Mammary epithelial cell (primary cell): ENCODE results near the gene HUS1B.

Experiments
- EZH2 ChIP-seq: IDR thresholded peaks from 2 replicates; pipeline ENCODE4 v1.6.1; 2012; ENCODE audit warnings: low read length, inconsistent platforms, borderline replicate concordance
- TF ChIP-seq, protein P1 (sequence below), 2 donors: IDR thresholded peaks in 1 of 2; conservative IDR thresholded peaks in 1 of 2; 2 replicates each; pipeline ENCODE4 v1.5.1; 2011 to 2012; ENCODE audit warnings: inconsistent platforms in 2 of 2, low read length in 2 of 2, mild to moderate bottlenecking in 2 of 2, control low read depth in 1 of 2, low read depth in 1 of 2; ENCODE audit not compliant: insufficient read depth in 1 of 2; ENCODE audit errors: extremely low read depth in 1 of 2

DNA sequence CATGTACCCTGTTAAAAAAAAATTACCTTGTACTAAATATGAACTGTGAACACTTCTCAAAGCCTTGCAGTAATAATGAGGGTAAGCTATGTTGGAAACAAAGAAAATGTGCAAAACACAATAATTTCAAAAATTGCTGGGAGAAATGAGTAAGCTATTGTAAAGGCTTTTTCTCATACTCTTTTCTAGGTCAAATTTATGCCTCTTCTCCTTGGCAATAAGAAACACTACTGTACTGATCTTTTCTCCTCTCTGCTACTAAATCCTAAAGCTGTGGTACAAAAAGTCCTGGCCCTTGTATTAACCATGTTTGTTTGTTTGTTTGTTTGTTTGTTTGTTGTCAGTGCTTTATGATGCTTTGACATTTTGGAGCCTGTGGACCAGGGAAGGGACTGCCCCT is 17.5 kb upstream of the HUS1B start:
- no peak for TF ChIP-seq EZH2
- TF ChIP-seq, protein P1, sequence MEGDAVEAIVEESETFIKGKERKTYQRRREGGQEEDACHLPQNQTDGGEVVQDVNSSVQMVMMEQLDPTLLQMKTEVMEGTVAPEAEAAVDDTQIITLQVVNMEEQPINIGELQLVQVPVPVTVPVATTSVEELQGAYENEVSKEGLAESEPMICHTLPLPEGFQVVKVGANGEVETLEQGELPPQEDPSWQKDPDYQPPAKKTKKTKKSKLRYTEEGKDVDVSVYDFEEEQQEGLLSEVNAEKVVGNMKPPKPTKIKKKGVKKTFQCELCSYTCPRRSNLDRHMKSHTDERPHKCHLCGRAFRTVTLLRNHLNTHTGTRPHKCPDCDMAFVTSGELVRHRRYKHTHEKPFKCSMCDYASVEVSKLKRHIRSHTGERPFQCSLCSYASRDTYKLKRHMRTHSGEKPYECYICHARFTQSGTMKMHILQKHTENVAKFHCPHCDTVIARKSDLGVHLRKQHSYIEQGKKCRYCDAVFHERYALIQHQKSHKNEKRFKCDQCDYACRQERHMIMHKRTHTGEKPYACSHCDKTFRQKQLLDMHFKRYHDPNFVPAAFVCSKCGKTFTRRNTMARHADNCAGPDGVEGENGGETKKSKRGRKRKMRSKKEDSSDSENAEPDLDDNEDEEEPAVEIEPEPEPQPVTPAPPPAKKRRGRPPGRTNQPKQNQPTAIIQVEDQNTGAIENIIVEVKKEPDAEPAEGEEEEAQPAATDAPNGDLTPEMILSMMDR (conservative IDR thresholded peaks at IDR 0.05 in 1 of 2, IDR thresholded peaks at IDR 0.05 in 1 of 2; ENCODE audit: extremely low read depth in 1 of 2, insufficient read depth in 1 of 2, low read depth in 1 of 2, low read length in 2 of 2), result no peak
